ENCODE results near the gene GLI2.

DNA sequence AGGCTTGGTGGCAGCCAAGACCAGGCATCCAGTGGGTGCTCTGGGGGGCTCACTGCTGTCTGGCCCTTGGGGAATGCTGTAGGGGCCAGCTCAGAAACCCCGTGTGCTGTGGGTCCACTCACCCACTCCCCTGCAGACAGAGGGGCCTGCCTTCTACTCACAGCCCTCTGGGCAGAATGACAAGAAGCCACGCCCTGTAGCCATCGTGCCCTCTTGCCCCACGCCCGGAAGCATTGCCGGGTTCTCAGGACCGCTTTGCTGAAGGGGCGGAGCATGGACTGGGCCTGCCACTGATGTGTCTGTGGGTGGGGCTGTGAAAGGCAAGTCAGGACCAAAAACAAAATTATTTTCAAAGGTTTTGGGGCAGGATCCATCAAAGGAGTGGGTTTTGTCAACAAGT, 27.8 kb downstream of the GLI2 start:
- TF ChIP-seq POLR2A (IDR thresholded peaks at IDR 0.05; ENCODE audit: low read depth) (no peak), POLR2AphosphoS5 (IDR thresholded peaks at IDR 0.05) (no peak), CTCF (IDR thresholded peaks at IDR 0.05) (no peak)
